HEK293 (cell line): ENCODE measurements around the gene GPAT2.
"Not testable (repeated sequence)": the region's sequence is repeated elsewhere in the genome, so short reads cannot be mapped to it uniquely, and the experiment has no call there.

Experiments
- CTCF ChIA-PET: fragments of 350-600 bp; formaldehyde crosslinking; extraction: SDS; loops from one replicate; lab custom pipeline; 2021; ENCODE audit warnings: antibody characterized with exemption; lab: Yijun Ruan, JAX
- POLR2A ChIA-PET: fragments of 300-600 bp; formaldehyde crosslinking; extraction: SDS; loops from one replicate; lab custom pipeline; 2020; ENCODE audit warnings: antibody characterized with exemption, inconsistent platforms; lab: Yijun Ruan, JAX
- H3K27ac ChIP-seq: fragments of 200-500 bp; sonication (Bioruptor generic); 2 replicates; pipeline ENCODE4 v1.5.1; 2014; ENCODE audit warnings: low read depth, low read length, control low read depth, inconsistent platforms; ENCODE audit errors: extremely low read depth
- H3K36me3 ChIP-seq, 2 experiments: fragments of 200-500 bp in 1 of 2; sonication (Bioruptor generic) in 1 of 2; 1 replicate in 1 of 2; 2 replicates in 1 of 2; pipeline ENCODE4 v1.5.1; 2014 to 2017; ENCODE audit warnings: inconsistent platforms in 2 of 2, low read length in 2 of 2; ENCODE audit not compliant: control insufficient read depth in 2 of 2, insufficient read depth in 1 of 2
- H3K4me1 ChIP-seq: fragments of 200-500 bp; sonication (Bioruptor generic); 2 replicates; pipeline ENCODE4 v1.5.1; 2014; ENCODE audit warnings: mild to moderate bottlenecking, low read length, inconsistent platforms; ENCODE audit not compliant: control insufficient read depth, insufficient read depth
- H3K4me3 ChIP-seq: 2 replicates; pipeline ENCODE4 v1.5.1; 2011; ENCODE audit warnings: low read depth, mild to moderate bottlenecking, control low read depth, low read length, moderate library complexity
- H3K9me3 ChIP-seq: fragments of 200-500 bp; sonication (Bioruptor generic); 2 replicates; pipeline ENCODE4 v1.5.1; 2014; ENCODE audit warnings: low read depth, low read length, inconsistent platforms; ENCODE audit not compliant: control insufficient read depth, insufficient read depth
- EGR2 ChIP-seq: fragments of 450-650 bp; formaldehyde crosslinking; IDR thresholded peaks from 2 replicates; pipeline ENCODE4 v1.5.1; 2016; ENCODE audit warnings: low read depth, missing biosample characterization, missing genetic modification characterization
- HOXC10 ChIP-seq: sonication (generic); formaldehyde crosslinking; IDR thresholded peaks from 2 replicates; pipeline ENCODE4 v1.8.1; 2023; ENCODE audit warnings: mild to moderate bottlenecking, missing genetic modification reagents
- KLF8 ChIP-seq: fragments of 450-650 bp; formaldehyde crosslinking; IDR thresholded peaks from 2 replicates; pipeline ENCODE4 v1.5.1; 2016; ENCODE audit warnings: missing biosample characterization, missing genetic modification characterization
- ZFHX2 ChIP-seq: fragments of 450-650 bp; formaldehyde crosslinking; conservative IDR thresholded peaks from 2 replicates; pipeline ENCODE4 v1.5.1; 2016; ENCODE audit warnings: missing biosample characterization, missing genetic modification characterization
- ZFP3 ChIP-seq: fragments of 450-650 bp; formaldehyde crosslinking; IDR thresholded peaks from 2 replicates; pipeline ENCODE4 v1.5.1; 2016; ENCODE audit warnings: low read depth, missing biosample characterization, missing genetic modification characterization
- ZNF146 ChIP-seq: fragments of 450-650 bp; formaldehyde crosslinking; IDR thresholded peaks from 2 replicates; pipeline ENCODE4 v1.5.1; 2016; ENCODE audit warnings: missing biosample characterization, missing genetic modification characterization
- ZNF169 ChIP-seq: fragments of 450-650 bp; formaldehyde crosslinking; IDR thresholded peaks from 2 replicates; pipeline ENCODE4 v1.5.1; 2016; ENCODE audit warnings: missing biosample characterization, missing genetic modification characterization
- ZNF2 ChIP-seq: fragments of 450-650 bp; formaldehyde crosslinking; IDR thresholded peaks from 2 replicates; pipeline ENCODE4 v1.5.1; 2016; ENCODE audit warnings: missing biosample characterization, missing genetic modification characterization
- ZNF239 ChIP-seq: fragments of 450-650 bp; formaldehyde crosslinking; IDR thresholded peaks from 2 replicates; pipeline ENCODE4 v1.5.1; 2016; ENCODE audit warnings: missing biosample characterization, missing genetic modification characterization
- ZNF324 ChIP-seq: fragments of 450-650 bp; formaldehyde crosslinking; IDR thresholded peaks from 2 replicates; pipeline ENCODE4 v1.5.1; 2016; ENCODE audit warnings: missing biosample characterization, missing genetic modification characterization
- ZNF37A ChIP-seq: fragments of 450-650 bp; IDR thresholded peaks from 2 replicates; pipeline ENCODE4 v1.5.1; 2018; ENCODE audit warnings: missing biosample characterization, missing genetic modification characterization
- ZNF473 ChIP-seq: fragments of 450-650 bp; formaldehyde crosslinking; IDR thresholded peaks from 2 replicates; pipeline ENCODE4 v1.5.1; 2017; ENCODE audit warnings: missing biosample characterization, missing genetic modification characterization
- ZNF555 ChIP-seq: fragments of 450-650 bp; formaldehyde crosslinking; conservative IDR thresholded peaks from 2 replicates; pipeline ENCODE4 v1.5.1; 2017; ENCODE audit warnings: missing biosample characterization, mild to moderate bottlenecking, missing genetic modification characterization, inconsistent platforms
- ZNF707 ChIP-seq: fragments of 450-650 bp; formaldehyde crosslinking; IDR thresholded peaks from 2 replicates; pipeline ENCODE4 v1.5.1; 2016; ENCODE audit warnings: missing biosample characterization, missing genetic modification characterization
- ZNF76 ChIP-seq: fragments of 450-650 bp; formaldehyde crosslinking; IDR thresholded peaks from 2 replicates; pipeline ENCODE4; 2016; ENCODE audit warnings: low read depth, missing biosample characterization, missing genetic modification characterization, borderline replicate concordance
- ZNF837 ChIP-seq: fragments of 450-650 bp; formaldehyde crosslinking; IDR thresholded peaks from 2 replicates; pipeline ENCODE4 v1.5.1; 2016; ENCODE audit warnings: missing biosample characterization, missing genetic modification characterization
- TF ChIP-seq, protein P1 (sequence below): fragments of 450-650 bp; formaldehyde crosslinking; IDR thresholded peaks from 2 replicates; pipeline ENCODE4 v1.5.1; 2016; ENCODE audit warnings: missing biosample characterization, missing genetic modification characterization
- TF ChIP-seq, protein P2 (sequence below): fragments of 450-650 bp; formaldehyde crosslinking; IDR thresholded peaks from 2 replicates; pipeline ENCODE4 v1.5.1; 2016; ENCODE audit warnings: missing biosample characterization, missing genetic modification characterization
- TF ChIP-seq, protein P3 (sequence below): fragments of 450-650 bp; formaldehyde crosslinking; IDR thresholded peaks from 2 replicates; pipeline ENCODE4 v1.5.1; 2017; ENCODE audit warnings: missing biosample characterization, missing genetic modification characterization
- TF ChIP-seq, protein P4 (sequence below): fragments of 450-650 bp; formaldehyde crosslinking; IDR thresholded peaks from 2 replicates; pipeline ENCODE4 v1.5.1; 2017; ENCODE audit warnings: missing biosample characterization, missing genetic modification characterization
- TF ChIP-seq, protein P5 (sequence below): fragments of 450-650 bp; formaldehyde crosslinking; IDR thresholded peaks from 2 replicates; pipeline ENCODE4 v1.5.1; 2016; ENCODE audit warnings: missing biosample characterization, missing genetic modification characterization, low read depth

The GPAT2 gene

DNA sequence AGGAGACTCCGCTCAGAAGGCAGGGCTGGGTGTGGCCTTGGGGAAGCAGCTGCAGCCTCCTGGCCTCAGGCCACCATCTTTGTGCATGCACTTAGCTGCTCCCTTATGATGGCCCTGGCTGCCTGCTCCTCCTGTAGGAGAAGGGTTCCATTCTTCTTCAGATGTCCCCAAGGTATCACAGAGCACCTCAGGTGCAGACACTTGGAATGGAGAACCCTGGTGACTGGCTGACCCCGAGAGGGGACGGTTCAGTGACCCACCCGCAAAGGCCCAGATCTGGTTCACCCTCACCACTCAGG lies 9.6 kb downstream of the GPAT2 start:
- CTCF ChIA-PET: interaction anchor here (3.9 to 4.1 kb wide), 2 partner anchors 93 to 150 kb away, joined by 29 to 38 read pairs; no protein-coding TSS in a partner anchor
- no peaks in the 10 kb centered on the region for H3K9me3 ChIP-seq
- TF ChIP-seq ZFP3 (tag by site-specific recombination): no peak
- TF ChIP-seq ZNF239 (tag by site-specific recombination): no peak
- TF ChIP-seq ZNF555: no peak
- TF ChIP-seq ZNF169 (tag by site-specific recombination): no peak
- TF ChIP-seq ZNF146 (tag by site-specific recombination): no peak
- TF ChIP-seq ZNF837 (tag by site-specific recombination): no peak
- TF ChIP-seq, protein P1, sequence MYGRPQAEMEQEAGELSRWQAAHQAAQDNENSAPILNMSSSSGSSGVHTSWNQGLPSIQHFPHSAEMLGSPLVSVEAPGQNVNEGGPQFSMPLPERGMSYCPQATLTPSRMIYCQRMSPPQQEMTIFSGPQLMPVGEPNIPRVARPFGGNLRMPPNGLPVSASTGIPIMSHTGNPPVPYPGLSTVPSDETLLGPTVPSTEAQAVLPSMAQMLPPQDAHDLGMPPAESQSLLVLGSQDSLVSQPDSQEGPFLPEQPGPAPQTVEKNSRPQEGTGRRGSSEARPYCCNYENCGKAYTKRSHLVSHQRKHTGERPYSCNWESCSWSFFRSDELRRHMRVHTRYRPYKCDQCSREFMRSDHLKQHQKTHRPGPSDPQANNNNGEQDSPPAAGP: no peak
- TF ChIP-seq, protein P2, sequence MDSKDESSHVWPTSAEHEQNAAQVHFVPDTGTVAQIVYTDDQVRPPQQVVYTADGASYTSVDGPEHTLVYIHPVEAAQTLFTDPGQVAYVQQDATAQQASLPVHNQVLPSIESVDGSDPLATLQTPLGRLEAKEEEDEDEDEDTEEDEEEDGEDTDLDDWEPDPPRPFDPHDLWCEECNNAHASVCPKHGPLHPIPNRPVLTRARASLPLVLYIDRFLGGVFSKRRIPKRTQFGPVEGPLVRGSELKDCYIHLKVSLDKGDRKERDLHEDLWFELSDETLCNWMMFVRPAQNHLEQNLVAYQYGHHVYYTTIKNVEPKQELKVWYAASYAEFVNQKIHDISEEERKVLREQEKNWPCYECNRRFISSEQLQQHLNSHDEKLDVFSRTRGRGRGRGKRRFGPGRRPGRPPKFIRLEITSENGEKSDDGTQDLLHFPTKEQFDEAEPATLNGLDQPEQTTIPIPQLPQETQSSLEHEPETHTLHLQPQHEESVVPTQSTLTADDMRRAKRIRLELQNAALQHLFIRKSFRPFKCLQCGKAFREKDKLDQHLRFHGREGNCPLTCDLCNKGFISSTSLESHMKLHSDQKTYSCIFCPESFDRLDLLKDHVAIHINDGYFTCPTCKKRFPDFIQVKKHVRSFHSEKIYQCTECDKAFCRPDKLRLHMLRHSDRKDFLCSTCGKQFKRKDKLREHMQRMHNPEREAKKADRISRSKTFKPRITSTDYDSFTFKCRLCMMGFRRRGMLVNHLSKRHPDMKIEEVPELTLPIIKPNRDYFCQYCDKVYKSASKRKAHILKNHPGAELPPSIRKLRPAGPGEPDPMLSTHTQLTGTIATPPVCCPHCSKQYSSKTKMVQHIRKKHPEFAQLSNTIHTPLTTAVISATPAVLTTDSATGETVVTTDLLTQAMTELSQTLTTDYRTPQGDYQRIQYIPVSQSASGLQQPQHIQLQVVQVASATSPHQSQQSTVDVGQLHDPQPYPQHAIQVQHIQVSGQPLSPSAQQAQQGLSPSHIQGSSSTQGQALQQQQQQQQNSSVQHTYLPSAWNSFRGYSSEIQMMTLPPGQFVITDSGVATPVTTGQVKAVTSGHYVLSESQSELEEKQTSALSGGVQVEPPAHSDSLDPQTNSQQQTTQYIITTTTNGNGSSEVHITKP (tag by site-specific recombination): no peak
- TF ChIP-seq, all 188 proteins: peak for 0
- H3K4me1 ChIP-seq: no peaks in the 10 kb centered on the region
- POLR2A ChIA-PET: interaction anchor here (0.6 kb wide), 1 partner anchor 79 kb away, joined by 5 read pairs; no protein-coding TSS in a partner anchor
- H3K27ac ChIP-seq: no peak overlapping the region
- H3K36me3 ChIP-seq: no peaks in the 10 kb centered on the region
- H3K4me3 ChIP-seq: no peak overlapping the region

DNA sequence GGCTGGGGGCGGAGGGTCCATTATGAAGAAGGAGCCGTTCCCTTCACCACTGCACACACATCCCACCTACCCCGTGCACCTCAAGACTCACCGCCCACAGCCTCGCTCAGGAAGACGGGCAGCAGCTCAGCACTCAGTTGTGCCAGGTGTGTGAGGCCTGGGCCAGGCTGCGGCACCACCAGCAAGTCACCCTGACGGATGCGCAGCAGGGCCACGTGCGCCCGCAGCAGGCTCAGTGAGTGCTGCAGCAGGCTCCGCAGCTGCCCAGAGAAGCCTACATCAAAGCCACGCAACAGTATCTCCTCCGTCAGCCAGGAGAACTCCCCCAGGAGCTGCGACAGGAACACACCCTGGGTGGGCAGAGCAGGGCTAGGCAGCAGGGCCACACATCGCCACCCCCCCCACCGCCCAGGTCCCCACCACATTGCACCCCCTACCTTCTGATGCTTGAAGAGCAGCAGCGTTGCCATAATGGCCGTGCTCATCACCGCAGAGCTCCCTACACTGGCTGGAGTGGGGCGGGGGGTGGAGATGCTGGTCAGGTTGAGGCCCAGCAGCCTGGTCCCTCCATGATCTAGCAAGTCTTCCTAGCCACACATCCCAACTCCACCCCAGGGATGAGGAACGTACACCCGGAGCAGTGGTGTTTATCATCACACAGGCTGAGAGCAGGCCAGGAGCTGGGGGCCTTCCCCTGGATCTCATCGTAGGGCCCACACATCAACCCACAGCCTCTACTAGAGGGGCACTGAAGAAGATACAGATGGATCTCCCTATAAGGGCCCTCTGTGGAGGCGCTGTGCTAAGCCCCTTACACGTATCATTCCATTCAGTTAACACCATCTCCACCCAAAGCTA lies 10.2 kb downstream of the GPAT2 start:
- Histone ChIP-seq H3K4me3 (no peak overlapping the region), H3K36me3 (no peaks in the 10 kb centered on the region), H3K27ac (no peak overlapping the region), H3K9me3 (no peaks in the 10 kb centered on the region), H3K4me1 (no peaks in the 10 kb centered on the region)
- no peak for TF ChIP-seq HOXC10 (CRISPR knock-in tag)
- TF ChIP-seq, protein P3, sequence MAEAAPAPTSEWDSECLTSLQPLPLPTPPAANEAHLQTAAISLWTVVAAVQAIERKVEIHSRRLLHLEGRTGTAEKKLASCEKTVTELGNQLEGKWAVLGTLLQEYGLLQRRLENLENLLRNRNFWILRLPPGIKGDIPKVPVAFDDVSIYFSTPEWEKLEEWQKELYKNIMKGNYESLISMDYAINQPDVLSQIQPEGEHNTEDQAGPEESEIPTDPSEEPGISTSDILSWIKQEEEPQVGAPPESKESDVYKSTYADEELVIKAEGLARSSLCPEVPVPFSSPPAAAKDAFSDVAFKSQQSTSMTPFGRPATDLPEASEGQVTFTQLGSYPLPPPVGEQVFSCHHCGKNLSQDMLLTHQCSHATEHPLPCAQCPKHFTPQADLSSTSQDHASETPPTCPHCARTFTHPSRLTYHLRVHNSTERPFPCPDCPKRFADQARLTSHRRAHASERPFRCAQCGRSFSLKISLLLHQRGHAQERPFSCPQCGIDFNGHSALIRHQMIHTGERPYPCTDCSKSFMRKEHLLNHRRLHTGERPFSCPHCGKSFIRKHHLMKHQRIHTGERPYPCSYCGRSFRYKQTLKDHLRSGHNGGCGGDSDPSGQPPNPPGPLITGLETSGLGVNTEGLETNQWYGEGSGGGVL: no peak
- TF ChIP-seq, protein P4, sequence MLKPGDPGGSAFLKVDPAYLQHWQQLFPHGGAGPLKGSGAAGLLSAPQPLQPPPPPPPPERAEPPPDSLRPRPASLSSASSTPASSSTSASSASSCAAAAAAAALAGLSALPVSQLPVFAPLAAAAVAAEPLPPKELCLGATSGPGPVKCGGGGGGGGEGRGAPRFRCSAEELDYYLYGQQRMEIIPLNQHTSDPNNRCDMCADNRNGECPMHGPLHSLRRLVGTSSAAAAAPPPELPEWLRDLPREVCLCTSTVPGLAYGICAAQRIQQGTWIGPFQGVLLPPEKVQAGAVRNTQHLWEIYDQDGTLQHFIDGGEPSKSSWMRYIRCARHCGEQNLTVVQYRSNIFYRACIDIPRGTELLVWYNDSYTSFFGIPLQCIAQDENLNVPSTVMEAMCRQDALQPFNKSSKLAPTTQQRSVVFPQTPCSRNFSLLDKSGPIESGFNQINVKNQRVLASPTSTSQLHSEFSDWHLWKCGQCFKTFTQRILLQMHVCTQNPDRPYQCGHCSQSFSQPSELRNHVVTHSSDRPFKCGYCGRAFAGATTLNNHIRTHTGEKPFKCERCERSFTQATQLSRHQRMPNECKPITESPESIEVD: no peak
- TF ChIP-seq ZNF76 (tag by site-specific recombination): no peak
- TF ChIP-seq ZNF707 (tag by site-specific recombination): no peak
- no peak for TF ChIP-seq ZNF2
- peak; percentile 78 for TF ChIP-seq EGR2 (tag by site-specific recombination)
- TF ChIP-seq ZNF37A (tag by site-specific recombination): no peak
- no peak for TF ChIP-seq KLF8 (tag by site-specific recombination)
- TF ChIP-seq, protein P5, sequence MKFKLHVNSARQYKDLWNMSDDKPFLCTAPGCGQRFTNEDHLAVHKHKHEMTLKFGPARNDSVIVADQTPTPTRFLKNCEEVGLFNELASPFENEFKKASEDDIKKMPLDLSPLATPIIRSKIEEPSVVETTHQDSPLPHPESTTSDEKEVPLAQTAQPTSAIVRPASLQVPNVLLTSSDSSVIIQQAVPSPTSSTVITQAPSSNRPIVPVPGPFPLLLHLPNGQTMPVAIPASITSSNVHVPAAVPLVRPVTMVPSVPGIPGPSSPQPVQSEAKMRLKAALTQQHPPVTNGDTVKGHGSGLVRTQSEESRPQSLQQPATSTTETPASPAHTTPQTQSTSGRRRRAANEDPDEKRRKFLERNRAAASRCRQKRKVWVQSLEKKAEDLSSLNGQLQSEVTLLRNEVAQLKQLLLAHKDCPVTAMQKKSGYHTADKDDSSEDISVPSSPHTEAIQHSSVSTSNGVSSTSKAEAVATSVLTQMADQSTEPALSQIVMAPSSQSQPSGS (tag by site-specific recombination): no peak
- no peak for TF ChIP-seq ZNF473 (tag by site-specific recombination)
- TF ChIP-seq ZNF324 (tag by site-specific recombination): no peak
- peak; percentile 82 for TF ChIP-seq ZFHX2
- ChIA-PET POLR2A (interaction anchor here (0.6 kb wide), 1 partner anchor 79 kb away, joined by 5 read pairs; no protein-coding TSS in a partner anchor), CTCF (interaction anchor here (0.6 to 4.1 kb wide), 3 partner anchors 77 to 150 kb away, joined by 5 to 38 read pairs (median 29); no protein-coding TSS in a partner anchor)

DNA sequence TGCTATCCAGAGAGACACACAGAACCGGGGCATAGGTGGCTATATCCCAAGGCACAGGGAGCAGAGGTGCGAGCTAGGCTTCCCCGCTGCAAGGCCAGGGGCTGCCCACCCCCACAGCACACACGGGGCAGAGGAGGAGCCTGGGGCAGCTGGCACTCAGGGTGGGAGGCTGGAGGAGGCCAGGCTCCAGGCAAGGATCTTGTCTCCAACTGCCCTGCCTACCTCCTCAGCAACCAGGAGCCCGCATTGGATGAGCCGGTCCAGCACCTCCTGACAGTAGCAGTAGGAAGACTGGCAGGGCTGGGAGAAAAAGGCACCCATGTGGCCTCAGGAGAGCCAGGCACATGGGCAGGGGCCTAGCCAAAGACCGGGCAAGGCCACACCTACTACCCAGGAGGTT lies 11.0 kb downstream of the GPAT2 start:
- H3K4me3 ChIP-seq, H3K9me3 ChIP-seq, POLR2A ChIA-PET, H3K27ac ChIP-seq, H3K36me3 ChIP-seq, H3K4me1 ChIP-seq: not testable (repeated sequence)
- CTCF ChIA-PET: interaction anchor here (0.6 to 4.1 kb wide), 5 partner anchors 11 to 241 kb away, joined by 3 to 38 read pairs (median 9); no protein-coding TSS in a partner anchor
